Measurements from ENCODE around the gene NKD2. TPM values are rescaled to one million over a fixed set of nuclear protein-coding genes. Genes with fewer than 3 reads are reported as not detected.

The NKD2 gene
- total and polyA plus RNA-seq, 7 experiments from 2014 or later: 4.8 TPM; not detected in 6

DNA sequence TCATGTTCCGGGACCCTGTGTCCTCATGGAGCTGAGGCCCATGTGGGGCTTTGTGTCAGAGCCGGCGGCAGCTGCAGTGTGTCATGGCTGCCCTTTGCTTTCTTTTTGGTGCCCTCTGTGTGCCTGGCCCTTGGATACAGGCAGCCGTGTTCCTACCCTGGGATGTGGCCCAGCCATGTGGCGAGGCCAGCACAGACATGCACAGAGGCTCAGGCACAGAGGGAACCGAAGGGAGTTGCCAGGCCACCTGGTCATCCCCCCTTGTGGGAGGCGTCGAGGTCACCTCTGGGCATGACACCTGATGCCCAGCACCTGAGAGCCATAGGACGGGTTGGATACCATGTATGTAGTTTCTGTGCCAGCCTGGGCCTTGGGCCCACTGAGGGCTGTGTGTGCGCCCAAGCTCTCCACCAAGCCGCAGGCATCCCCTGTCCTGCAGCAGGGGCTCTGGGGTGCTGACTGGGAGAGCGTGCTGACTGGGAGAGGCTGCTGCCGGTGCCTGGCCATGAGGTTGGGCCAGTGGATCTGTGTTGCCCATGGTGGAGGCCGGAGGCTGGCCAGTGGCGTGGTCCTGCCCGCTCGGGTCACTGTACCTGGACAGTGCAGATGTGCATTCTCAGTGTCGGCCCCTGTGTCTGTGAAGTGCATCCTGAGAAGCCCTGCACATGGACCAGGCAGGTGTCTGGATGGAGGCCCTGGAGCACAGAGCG, 4.8 kb downstream of the NKD2 start:
- Histone ChIP-seq H3K27me3 (ENCODE audit: control insufficient read depth in 2 of 2, insufficient read depth in 2 of 2, low read length in 2 of 2) (peaks cover 0 to 7% of the 10 kb centered on the region in 2 donors), H3K27ac (ENCODE audit: low read depth, low read length) (no peak overlapping the region), H3K4me1 (ENCODE audit: control insufficient read depth in 2 of 2, insufficient read depth in 2 of 2, low read length in 2 of 2) (peaks cover 0 to 7% of the 10 kb centered on the region in 2 donors), H3K4me3 (ENCODE audit: low read length) (no peak overlapping the region), H3K36me3 (ENCODE audit: control insufficient read depth in 2 of 3, insufficient read depth in 3 of 3, low read length in 3 of 3) (no peaks in the 10 kb centered on the region), H3K9me3 (ENCODE audit: control insufficient read depth in 2 of 3, low read length in 3 of 3) (no peaks in the 10 kb centered on the region)
- no peak overlapping the region for H3K27ac Mint-ChIP-seq
- peaks cover 4 to 14% (median 7%) of the 10 kb centered on the region in 7 donors for H3K4me1 Mint-ChIP-seq
- CTCF ChIA-PET: interaction anchor here (1.0 kb wide), 1 partner anchor 90 kb away, joined by 3 read pairs; no protein-coding TSS in a partner anchor
- POLR2A ChIA-PET: no interaction called here
- no peaks in the 10 kb centered on the region for H3K36me3 Mint-ChIP-seq
- ATAC-seq (no peak), DNase-seq (no peak)
- no peaks in the 10 kb centered on the region for H3K9me3 Mint-ChIP-seq
- peaks cover 20 to 25% (median 22%) of the 10 kb centered on the region in 5 donors for H3K27me3 Mint-ChIP-seq
- no peak overlapping the region for H3K4me3 Mint-ChIP-seq
- intact Hi-C loops (cut with micrococcal nuclease): no loop called here

DNA sequence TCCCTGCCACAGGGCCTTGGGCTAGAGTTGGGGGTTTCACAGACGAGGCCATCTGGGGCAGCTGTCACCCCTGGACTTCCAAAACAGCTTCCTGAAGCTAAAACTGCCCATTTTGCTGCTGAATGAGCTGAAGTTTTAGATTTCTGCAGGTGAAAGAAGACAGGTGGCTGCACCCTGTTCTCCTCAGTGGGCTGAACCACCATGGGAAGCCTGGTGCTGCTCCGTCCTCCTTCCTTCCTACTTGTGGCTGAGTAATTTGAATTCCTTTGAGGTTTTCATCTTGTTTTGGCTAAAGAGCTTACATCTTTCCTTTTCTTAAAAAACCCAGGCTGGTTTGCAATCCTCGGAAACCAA, 5.3 kb downstream of the NKD2 start:
- ChIA-PET POLR2A (no interaction called here), CTCF (interaction anchor here (1.0 kb wide), 1 partner anchor 90 kb away, joined by 3 read pairs; no protein-coding TSS in a partner anchor)
- no peaks in the 10 kb centered on the region for H3K36me3 ChIP-seq (ENCODE audit: control insufficient read depth in 2 of 3, insufficient read depth in 3 of 3, low read length in 3 of 3)
- Mint-ChIP-seq H3K4me1 (peaks cover 4 to 14% (median 7%) of the 10 kb centered on the region in 7 donors), H3K36me3 (no peaks in the 10 kb centered on the region), H3K4me3 (no peak overlapping the region), H3K27ac (no peak overlapping the region), H3K27me3 (peaks cover 20 to 25% (median 22%) of the 10 kb centered on the region in 5 donors), H3K9me3 (no peaks in the 10 kb centered on the region)
- DNase-seq (no peak), ATAC-seq (no peak)
- H3K9me3 ChIP-seq (ENCODE audit: control insufficient read depth in 2 of 3, low read length in 3 of 3): no peaks in the 10 kb centered on the region
- intact Hi-C loops (cut with micrococcal nuclease): no loop called here
- H3K27me3 ChIP-seq (ENCODE audit: control insufficient read depth in 2 of 2, insufficient read depth in 2 of 2, low read length in 2 of 2): peaks cover 0 to 7% of the 10 kb centered on the region in 2 donors
- H3K27ac ChIP-seq (ENCODE audit: low read depth, low read length): no peak overlapping the region
- no peak overlapping the region for H3K4me3 ChIP-seq (ENCODE audit: low read length)
- peaks cover 0 to 6% of the 10 kb centered on the region in 2 donors for H3K4me1 ChIP-seq (ENCODE audit: control insufficient read depth in 2 of 2, insufficient read depth in 2 of 2, low read length in 2 of 2)

DNA sequence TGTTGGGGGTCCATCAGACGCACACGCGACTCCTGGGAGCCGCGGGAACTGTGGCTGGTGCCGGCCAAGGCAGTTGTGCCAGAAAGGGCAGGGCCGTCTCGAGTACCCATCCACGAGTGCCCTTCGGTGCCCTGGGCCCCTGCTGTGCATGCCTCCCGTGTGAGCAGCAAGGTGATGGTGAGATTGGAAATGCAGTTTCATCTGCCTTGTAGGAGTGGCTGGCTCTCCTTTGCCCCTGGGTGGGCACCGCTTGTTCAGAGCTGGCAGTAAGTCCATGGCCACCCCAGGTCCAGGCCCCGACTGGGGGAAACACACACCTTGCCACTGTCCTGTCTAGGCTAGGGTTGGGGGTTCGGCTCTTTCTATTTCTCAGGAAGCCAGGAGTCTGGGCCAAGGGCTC, 5.7 kb downstream of the NKD2 start:
- Mint-ChIP-seq H3K27me3 (peaks cover 20 to 25% (median 22%) of the 10 kb centered on the region in 5 donors), H3K9me3 (no peaks in the 10 kb centered on the region), H3K36me3 (no peaks in the 10 kb centered on the region), H3K4me1 (peaks cover 4 to 14% (median 7%) of the 10 kb centered on the region in 7 donors), H3K27ac (no peak overlapping the region), H3K4me3 (peak overlapping the region in 1 of 10 donors; percentile 25)
- Histone ChIP-seq H3K9me3 (ENCODE audit: control insufficient read depth in 2 of 3, low read length in 3 of 3) (no peaks in the 10 kb centered on the region), H3K36me3 (ENCODE audit: control insufficient read depth in 2 of 3, insufficient read depth in 3 of 3, low read length in 3 of 3) (no peaks in the 10 kb centered on the region), H3K4me1 (ENCODE audit: control insufficient read depth in 2 of 2, insufficient read depth in 2 of 2, low read length in 2 of 2) (peaks cover 0 to 6% of the 10 kb centered on the region in 2 donors), H3K27ac (ENCODE audit: low read depth, low read length) (no peak overlapping the region), H3K27me3 (ENCODE audit: control insufficient read depth in 2 of 2, insufficient read depth in 2 of 2, low read length in 2 of 2) (peaks cover 0 to 7% of the 10 kb centered on the region in 2 donors), H3K4me3 (ENCODE audit: low read length) (no peak overlapping the region)
- no peak for DNase-seq
- POLR2A ChIA-PET: no interaction called here
- ATAC-seq: no peak
- intact Hi-C loops (cut with micrococcal nuclease): no loop called here
- CTCF ChIA-PET: interaction anchor here (1.0 kb wide), 1 partner anchor 91 kb away, joined by 3 read pairs; no protein-coding TSS in a partner anchor

DNA sequence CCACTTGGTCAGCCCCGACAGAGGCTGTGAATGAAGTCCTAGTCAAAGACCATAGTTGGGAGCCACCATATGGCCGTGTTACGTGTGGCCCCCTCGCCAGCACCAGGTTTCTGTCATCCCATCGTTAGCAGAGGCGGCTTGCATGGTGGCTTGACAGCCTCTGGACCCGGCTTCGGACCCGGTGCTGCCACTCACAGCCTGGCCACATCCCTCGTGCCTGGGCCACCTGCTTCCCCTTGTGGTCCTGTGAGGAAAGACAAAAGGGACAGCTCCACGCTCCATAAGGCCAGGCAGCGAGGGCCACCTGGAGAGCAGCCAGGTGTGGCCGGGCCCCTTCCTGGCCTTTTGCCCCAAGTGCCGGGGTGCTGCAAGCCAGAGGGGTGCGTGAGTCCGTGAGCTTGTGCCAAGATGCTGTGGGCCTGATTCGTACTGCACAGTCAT, 6.2 kb downstream of the NKD2 start:
- no peak overlapping the region for H3K4me3 ChIP-seq (ENCODE audit: low read length)
- Mint-ChIP-seq H3K36me3 (no peaks in the 10 kb centered on the region), H3K27me3 (peaks cover 17 to 23% (median 20%) of the 10 kb centered on the region in 5 donors), H3K4me3 (no peak overlapping the region), H3K27ac (no peak overlapping the region), H3K9me3 (no peaks in the 10 kb centered on the region), H3K4me1 (peaks cover 2 to 13% (median 7%) of the 10 kb centered on the region in 7 donors)
- CTCF ChIA-PET: no interaction called here
- POLR2A ChIA-PET: no interaction called here
- intact Hi-C loops (cut with micrococcal nuclease): no loop called here
- H3K9me3 ChIP-seq (ENCODE audit: control insufficient read depth in 2 of 3, low read length in 3 of 3): no peaks in the 10 kb centered on the region
- peaks cover 0 to 2% of the 10 kb centered on the region in 2 donors for H3K4me1 ChIP-seq (ENCODE audit: control insufficient read depth in 2 of 2, insufficient read depth in 2 of 2, low read length in 2 of 2)
- H3K27me3 ChIP-seq (ENCODE audit: control insufficient read depth in 2 of 2, insufficient read depth in 2 of 2, low read length in 2 of 2): peaks cover 0 to 3% of the 10 kb centered on the region in 2 donors
- H3K36me3 ChIP-seq (ENCODE audit: control insufficient read depth in 2 of 3, insufficient read depth in 3 of 3, low read length in 3 of 3): no peaks in the 10 kb centered on the region
- H3K27ac ChIP-seq (ENCODE audit: low read depth, low read length): no peak overlapping the region
- no peak for DNase-seq
- no peak for ATAC-seq

DNA sequence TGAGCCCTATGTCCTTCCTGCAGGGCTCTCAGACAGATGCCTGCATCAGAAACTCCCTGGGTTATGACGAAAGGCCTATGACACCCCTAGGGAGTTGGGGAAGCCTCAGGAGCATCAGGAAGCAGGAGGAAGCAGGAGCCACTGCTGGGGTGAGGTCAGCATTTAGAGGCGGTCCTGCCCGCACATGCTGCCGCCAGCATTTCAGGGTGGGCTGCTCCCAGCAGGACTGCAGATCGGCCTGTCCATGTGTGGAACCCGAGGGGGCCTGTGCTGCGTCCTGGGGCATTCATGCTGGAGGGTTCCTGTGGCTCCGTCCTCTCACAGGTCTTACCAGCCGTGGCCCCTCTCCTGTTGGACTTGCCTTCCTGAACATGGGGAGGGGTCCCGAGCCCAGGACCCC, 6.9 kb downstream of the NKD2 start:
- ChIA-PET CTCF (interaction anchor here (0.9 kb wide), 1 partner anchor 10 kb away, joined by 3 read pairs; no protein-coding TSS in a partner anchor), POLR2A (no interaction called here)
- DNase-seq (no peak), ATAC-seq (no peak)
- intact Hi-C loops (cut with micrococcal nuclease): no loop called here
- Histone ChIP-seq H3K27me3 (ENCODE audit: control insufficient read depth in 2 of 2, insufficient read depth in 2 of 2, low read length in 2 of 2) (no peaks in the 10 kb centered on the region), H3K9me3 (ENCODE audit: control insufficient read depth in 2 of 3, low read length in 3 of 3) (no peaks in the 10 kb centered on the region), H3K27ac (ENCODE audit: low read depth, low read length) (no peak overlapping the region), H3K4me1 (ENCODE audit: control insufficient read depth in 2 of 2, insufficient read depth in 2 of 2, low read length in 2 of 2) (no peaks in the 10 kb centered on the region), H3K36me3 (ENCODE audit: control insufficient read depth in 2 of 3, insufficient read depth in 3 of 3, low read length in 3 of 3) (no peaks in the 10 kb centered on the region), H3K4me3 (ENCODE audit: low read length) (no peak overlapping the region)
- Mint-ChIP-seq H3K4me1 (peaks cover under 1 to 7% (median 4%) of the 10 kb centered on the region in 7 donors), H3K4me3 (no peak overlapping the region), H3K27ac (no peak overlapping the region), H3K36me3 (no peaks in the 10 kb centered on the region), H3K27me3 (peaks cover 10 to 16% (median 13%) of the 10 kb centered on the region in 5 donors), H3K9me3 (no peaks in the 10 kb centered on the region)

DNA sequence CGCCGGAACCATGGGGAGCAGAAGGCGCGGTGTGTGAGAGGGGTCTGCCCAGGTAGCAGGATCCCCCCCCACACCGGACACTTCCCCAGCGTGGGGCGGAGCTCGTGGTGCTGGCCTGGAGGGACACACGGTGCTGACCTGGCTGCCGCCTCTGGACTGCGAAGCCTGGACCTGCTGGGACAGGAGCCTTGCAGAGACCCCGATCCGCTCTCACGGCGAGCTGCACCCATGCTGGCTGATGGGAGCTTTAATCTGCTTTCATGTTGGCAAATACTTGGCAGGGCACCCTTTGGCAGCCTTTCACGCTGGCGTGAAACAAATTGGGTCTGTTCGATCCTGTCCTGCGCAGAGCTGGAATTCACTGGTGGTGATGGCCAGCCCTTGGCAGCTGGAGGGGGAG, 7.4 kb downstream of the NKD2 start:
- no peak for DNase-seq
- Histone ChIP-seq H3K36me3 (ENCODE audit: control insufficient read depth in 2 of 3, insufficient read depth in 3 of 3, low read length in 3 of 3) (no peaks in the 10 kb centered on the region), H3K27me3 (ENCODE audit: control insufficient read depth in 2 of 2, insufficient read depth in 2 of 2, low read length in 2 of 2) (no peaks in the 10 kb centered on the region), H3K4me3 (ENCODE audit: low read length) (no peak overlapping the region), H3K27ac (ENCODE audit: low read depth, low read length) (no peak overlapping the region), H3K9me3 (ENCODE audit: control insufficient read depth in 2 of 3, low read length in 3 of 3) (no peaks in the 10 kb centered on the region), H3K4me1 (ENCODE audit: control insufficient read depth in 2 of 2, insufficient read depth in 2 of 2, low read length in 2 of 2) (no peaks in the 10 kb centered on the region)
- Mint-ChIP-seq H3K4me3 (no peak overlapping the region), H3K4me1 (peaks cover 0 to 6% (median 3%) of the 10 kb centered on the region in 7 donors), H3K27ac (no peak overlapping the region), H3K36me3 (no peaks in the 10 kb centered on the region), H3K9me3 (no peaks in the 10 kb centered on the region), H3K27me3 (peaks cover 5 to 12% (median 8%) of the 10 kb centered on the region in 5 donors)
- intact Hi-C loops (cut with micrococcal nuclease): no loop called here
- CTCF ChIA-PET: interaction anchor here (0.9 to 1.5 kb wide), 2 partner anchors 8 to 10 kb away, joined by 3 read pairs; partner anchors contain the start of gene NKD2
- no peak for ATAC-seq
- POLR2A ChIA-PET: no interaction called here

DNA sequence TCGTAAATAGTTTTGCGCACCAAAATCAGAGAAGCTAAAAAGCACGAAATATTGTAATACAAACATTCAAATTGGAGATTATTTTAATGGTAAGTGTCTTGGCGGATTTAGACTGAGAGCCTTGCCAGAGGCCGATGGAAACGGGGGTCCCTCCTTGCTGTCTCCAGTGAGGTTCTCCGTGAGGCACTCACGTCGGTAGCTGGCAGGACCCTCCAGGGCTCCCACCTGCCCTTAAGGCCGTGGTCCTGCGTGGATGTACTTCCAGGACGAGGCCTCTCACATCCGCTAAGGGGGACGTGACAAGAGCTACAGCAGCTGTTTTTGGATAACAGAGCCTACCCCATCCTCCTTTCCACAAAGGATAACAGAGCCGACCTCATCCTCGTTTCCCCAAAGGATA, 7.9 kb downstream of the NKD2 start:
- Histone ChIP-seq H3K27me3 (ENCODE audit: control insufficient read depth in 2 of 2, insufficient read depth in 2 of 2, low read length in 2 of 2) (no peaks in the 10 kb centered on the region), H3K4me3 (ENCODE audit: low read length) (no peak overlapping the region), H3K36me3 (ENCODE audit: control insufficient read depth in 2 of 3, insufficient read depth in 3 of 3, low read length in 3 of 3) (no peaks in the 10 kb centered on the region), H3K27ac (ENCODE audit: low read depth, low read length) (no peak overlapping the region), H3K4me1 (ENCODE audit: control insufficient read depth in 2 of 2, insufficient read depth in 2 of 2, low read length in 2 of 2) (no peaks in the 10 kb centered on the region), H3K9me3 (ENCODE audit: control insufficient read depth in 2 of 3, low read length in 3 of 3) (no peaks in the 10 kb centered on the region)
- Mint-ChIP-seq H3K36me3 (no peaks in the 10 kb centered on the region), H3K27me3 (peaks cover 1 to 7% (median 4%) of the 10 kb centered on the region in 5 donors), H3K4me1 (peaks cover 0 to 1% (median 0%) of the 10 kb centered on the region in 7 donors), H3K27ac (no peak overlapping the region), H3K9me3 (no peaks in the 10 kb centered on the region), H3K4me3 (no peak overlapping the region)
- CTCF ChIA-PET: interaction anchor here (1.5 kb wide), 1 partner anchor 8 kb away, joined by 3 read pairs; the partner anchor contains the start of gene NKD2
- DNase-seq (no peak), ATAC-seq (no peak)
- intact Hi-C loops (cut with micrococcal nuclease): no loop called here
- POLR2A ChIA-PET: no interaction called here

All from naive thymus-derived CD4-positive, alpha-beta T cell (primary cell).